Measurements from ENCODE around the gene SOCS6. TPM values are rescaled to one million over a fixed set of nuclear protein-coding genes. Genes with fewer than 3 reads are reported as not detected.

Gene SOCS6
- total and polyA plus RNA-seq, 8 donors: 4.4 to 56.7 (median 14.0) TPM

GRCh38 chr18:70314151-70314782 lies 25.4 kb downstream of the SOCS6 start:
- Histone ChIP-seq H3K27me3 (no peaks in the 10 kb centered on the region), H3K36me3 (no peaks in the 10 kb centered on the region), H3K9me3 (no peaks in the 10 kb centered on the region), H3K4me1 (peaks cover 0 to 35% (median 16%) of the 10 kb centered on the region in 4 donors), H3K27ac (no peak overlapping the region), H3K4me3 (no peak overlapping the region)
- no peak for DNase-seq
- intact Hi-C loops (cut with DNase I; ENCODE audit: low total_unique reads): no loop called here
- no peak for TF ChIP-seq POLR2A (IDR thresholded peaks at IDR 0.05)
- TF ChIP-seq, protein P1, sequence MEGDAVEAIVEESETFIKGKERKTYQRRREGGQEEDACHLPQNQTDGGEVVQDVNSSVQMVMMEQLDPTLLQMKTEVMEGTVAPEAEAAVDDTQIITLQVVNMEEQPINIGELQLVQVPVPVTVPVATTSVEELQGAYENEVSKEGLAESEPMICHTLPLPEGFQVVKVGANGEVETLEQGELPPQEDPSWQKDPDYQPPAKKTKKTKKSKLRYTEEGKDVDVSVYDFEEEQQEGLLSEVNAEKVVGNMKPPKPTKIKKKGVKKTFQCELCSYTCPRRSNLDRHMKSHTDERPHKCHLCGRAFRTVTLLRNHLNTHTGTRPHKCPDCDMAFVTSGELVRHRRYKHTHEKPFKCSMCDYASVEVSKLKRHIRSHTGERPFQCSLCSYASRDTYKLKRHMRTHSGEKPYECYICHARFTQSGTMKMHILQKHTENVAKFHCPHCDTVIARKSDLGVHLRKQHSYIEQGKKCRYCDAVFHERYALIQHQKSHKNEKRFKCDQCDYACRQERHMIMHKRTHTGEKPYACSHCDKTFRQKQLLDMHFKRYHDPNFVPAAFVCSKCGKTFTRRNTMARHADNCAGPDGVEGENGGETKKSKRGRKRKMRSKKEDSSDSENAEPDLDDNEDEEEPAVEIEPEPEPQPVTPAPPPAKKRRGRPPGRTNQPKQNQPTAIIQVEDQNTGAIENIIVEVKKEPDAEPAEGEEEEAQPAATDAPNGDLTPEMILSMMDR (IDR thresholded peaks at IDR 0.05): no peak
- no peak for TF ChIP-seq POLR2AphosphoS5 (IDR thresholded peaks at IDR 0.05)
- TF ChIP-seq EP300 (IDR thresholded peaks at IDR 0.05): no peak
- WGBS, 5 donors: 81 to 86% (median 82%) methylated on average over 6 of the region's 6 CpGs

- H3K9me3 ChIP-seq: no peaks in the 10 kb centered on the region
- no peak for DNase-seq
- no peak overlapping the region for H3K4me3 ChIP-seq
- H3K36me3 ChIP-seq: no peaks in the 10 kb centered on the region
- H3K27ac ChIP-seq: no peak overlapping the region
- H3K4me1 ChIP-seq: peaks cover 0 to 32% (median 12%) of the 10 kb centered on the region in 4 donors
- TF ChIP-seq EP300 (IDR thresholded peaks at IDR 0.05): no peak
- intact Hi-C loops (cut with DNase I; ENCODE audit: low total_unique reads): no loop called here
- 92 to 99% (median 95%) methylated on average over 4 of the region's 4 CpGs for WGBS, 5 donors
- no peaks in the 10 kb centered on the region for H3K27me3 ChIP-seq
Measured at GRCh38 chr18:70319187-70319586, 30.3 kb downstream of the SOCS6 start.

GRCh38 chr18:70321616-70322015 lies 32.8 kb downstream of the SOCS6 start:
- Histone ChIP-seq H3K9me3 (no peaks in the 10 kb centered on the region), H3K27ac (no peak overlapping the region), H3K4me3 (no peak overlapping the region), H3K36me3 (peaks cover 12 to 21% (median 19%) of the 10 kb centered on the region in 4 donors), H3K27me3 (no peaks in the 10 kb centered on the region), H3K4me1 (peaks cover 0 to 18% (median 8%) of the 10 kb centered on the region in 4 donors)
- intact Hi-C loops (cut with DNase I; ENCODE audit: low total_unique reads): no loop called here
- TF ChIP-seq, protein P1 (IDR thresholded peaks at IDR 0.05): no peak
- no peak for TF ChIP-seq POLR2A (IDR thresholded peaks at IDR 0.05)
- 85 to 97% (median 88%) methylated on average over 2 of the region's 2 CpGs for WGBS, 5 donors
- no peak for DNase-seq

DNA sequence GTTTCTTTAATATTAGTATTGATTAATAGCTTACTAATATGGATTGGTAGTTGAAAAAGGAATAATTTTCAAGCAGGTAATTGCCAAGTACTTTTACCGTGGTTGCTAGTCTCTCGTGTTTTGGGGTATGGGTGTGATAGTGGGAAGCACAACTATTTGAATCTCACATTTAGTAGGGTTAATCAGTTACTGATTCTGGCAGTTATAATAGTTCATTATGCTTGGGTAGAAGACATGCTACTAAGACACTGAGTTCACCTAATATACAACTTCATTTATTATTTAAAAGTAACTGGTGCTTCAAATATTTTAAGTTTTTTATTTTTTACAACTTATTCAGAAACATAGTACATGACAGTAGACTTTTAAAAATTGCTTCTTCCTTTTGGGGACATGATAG lies 33.5 kb downstream of the SOCS6 start:
- Histone ChIP-seq H3K4me1 (peaks cover 0 to 18% (median 8%) of the 10 kb centered on the region in 4 donors), H3K36me3 (peaks cover 12 to 21% (median 19%) of the 10 kb centered on the region in 4 donors), H3K27ac (no peak overlapping the region), H3K4me3 (no peak overlapping the region), H3K9me3 (no peaks in the 10 kb centered on the region), H3K27me3 (no peaks in the 10 kb centered on the region)
- no peak for DNase-seq
- TF ChIP-seq, protein P1 (IDR thresholded peaks at IDR 0.05): no peak
- TF ChIP-seq POLR2AphosphoS5 (IDR thresholded peaks at IDR 0.05): no peak
- TF ChIP-seq EP300 (IDR thresholded peaks at IDR 0.05): no peak
- TF ChIP-seq POLR2A (IDR thresholded peaks at IDR 0.05): no peak
- intact Hi-C loops (cut with DNase I; ENCODE audit: low total_unique reads): no loop called here
- WGBS, 5 donors: 53 to 76% (median 57%) methylated on average over 2 of the region's 2 CpGs

GRCh38 chr18:70322928-70323327 lies 34.1 kb downstream of the SOCS6 start:
- Histone ChIP-seq H3K9me3 (no peaks in the 10 kb centered on the region), H3K27ac (no peak overlapping the region), H3K27me3 (no peaks in the 10 kb centered on the region), H3K4me3 (no peak overlapping the region), H3K36me3 (peaks cover 12 to 21% (median 19%) of the 10 kb centered on the region in 4 donors), H3K4me1 (peaks cover 0 to 18% (median 8%) of the 10 kb centered on the region in 4 donors)
- peak in 1 of 2 donors; percentile 56 for DNase-seq
- TF ChIP-seq POLR2A (IDR thresholded peaks at IDR 0.05) (no peak), POLR2AphosphoS5 (IDR thresholded peaks at IDR 0.05) (no peak)
- WGBS, 5 donors: 37 to 53% (median 45%) methylated on average over 5 of the region's 5 CpGs
- intact Hi-C loops (cut with DNase I; ENCODE audit: low total_unique reads): no loop called here
